HG02759 (cell line): ENCODE data around the gene AXIN1.
"Not testable (repeated sequence)": the region's sequence is repeated elsewhere in the genome, so short reads cannot be mapped to it uniquely, and the experiment has no call there.

Experiments used
- ATAC-seq: cut with Tn5 transposase; IDR thresholded peaks from one replicate; pipeline ENCODE4 v1.9.1; 2021; ENCODE audit warnings: mild to moderate bottlenecking, moderate library complexity; ENCODE audit not compliant: unreplicated experiment

Gene AXIN1

GRCh38 chr16:270381-271255 is 81.9 kb downstream of the AXIN1 start:
- ATAC-seq = no peak

- ATAC-seq = no peak
Observed at GRCh38 chr16:269061-269796, 83.3 kb downstream of the AXIN1 start.

GRCh38 chr16:268141-269053 is 84.1 kb downstream of the AXIN1 start:
- ATAC-seq = no peak

- ATAC-seq = not testable (repeated sequence)
Observed at GRCh38 chr16:267562-267961, 85.0 kb downstream of the AXIN1 start.

- no peak for ATAC-seq
Observed at GRCh38 chr16:266258-267164, 86.0 kb downstream of the AXIN1 start.

- ATAC-seq = no peak
Observed at GRCh38 chr16:265711-266110, 86.8 kb downstream of the AXIN1 start.

GRCh38 chr16:265002-265529 is 87.5 kb downstream of the AXIN1 start:
- no peak for ATAC-seq

- ATAC-seq = no peak
Observed at GRCh38 chr16:264440-264951, 88.0 kb downstream of the AXIN1 start.

- ATAC-seq = no peak
Observed at GRCh38 chr16:263944-264343, 88.6 kb downstream of the AXIN1 start.

- ATAC-seq = no peak
Observed at GRCh38 chr16:263182-263774, 89.2 kb downstream of the AXIN1 start.

GRCh38 chr16:262121-262745 is 90.3 kb downstream of the AXIN1 start:
- ATAC-seq = no peak

GRCh38 chr16:261031-261691 is 91.4 kb downstream of the AXIN1 start:
- no peak for ATAC-seq

GRCh38 chr16:260326-260725 is 92.2 kb downstream of the AXIN1 start:
- no peak for ATAC-seq

GRCh38 chr16:259814-260253 is 92.7 kb downstream of the AXIN1 start:
- ATAC-seq = no peak

GRCh38 chr16:259226-259625 is 93.3 kb downstream of the AXIN1 start:
- no peak for ATAC-seq

- not testable (repeated sequence) for ATAC-seq
Observed at GRCh38 chr16:258091-258490, 94.4 kb downstream of the AXIN1 start.

GRCh38 chr16:255183-255582 is 97.3 kb downstream of the AXIN1 start:
- ATAC-seq = no peak

GRCh38 chr16:254461-254860 is 98.1 kb downstream of the AXIN1 start:
- no peak for ATAC-seq
